DMS153 (cell line): ENCODE results near the gene OTOGL.
"Not testable (repeated sequence)": the region's sequence is repeated elsewhere in the genome, so short reads cannot be mapped to it uniquely, and the experiment has no call there.

ENCODE experiments used
- DNase-seq: peaks from one replicate; lab custom pipeline; 2025; lab: John Stamatoyannopoulos, UW

Gene OTOGL

GRCh38 chr12:80188576-80188975 is 89.2 kb downstream of the OTOGL start:
- DNase-seq: no peak

DNA sequence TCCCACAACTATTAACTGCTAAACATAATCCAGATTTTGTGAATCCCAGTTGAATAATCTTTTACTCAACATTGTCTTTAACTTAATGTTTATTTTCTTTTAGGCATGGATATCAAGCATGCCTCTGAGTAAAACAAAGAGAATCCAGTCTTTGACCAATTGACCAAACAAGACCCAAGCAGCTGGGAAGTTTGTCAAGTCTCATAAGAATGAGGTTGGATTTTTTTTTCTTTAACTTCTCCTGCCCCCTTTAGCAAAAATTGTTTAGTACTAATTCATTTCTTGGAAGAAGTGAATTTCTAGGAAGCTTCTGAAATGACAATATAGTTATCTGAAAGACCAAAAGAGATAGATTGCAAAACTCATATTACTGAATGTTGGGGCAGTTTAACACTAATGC is 89.9 kb downstream of the OTOGL start:
- no peak for DNase-seq

- DNase-seq: no peak
Measured at GRCh38 chr12:80190001-80190400, 90.7 kb downstream of the OTOGL start.

DNA sequence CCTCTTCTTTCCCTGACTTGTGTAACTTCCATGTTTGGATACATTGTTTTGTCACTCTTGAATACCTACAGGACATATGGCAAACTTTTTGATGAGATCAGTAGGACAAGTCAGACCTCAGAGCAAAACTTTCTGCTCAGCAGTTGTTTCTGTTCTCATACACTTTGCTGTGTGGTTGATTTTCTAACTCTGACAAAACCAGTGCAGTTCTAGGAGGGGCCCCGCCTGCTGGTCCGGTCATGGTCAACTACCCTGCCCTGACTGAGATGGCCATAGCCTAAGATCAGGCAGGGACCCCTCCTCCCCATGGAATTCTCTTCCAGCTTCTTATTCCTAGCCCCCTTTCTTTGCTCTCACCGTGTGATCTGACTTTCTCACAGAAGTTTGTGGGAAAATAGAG is 92.8 kb downstream of the OTOGL start:
- no peak for DNase-seq

DNA sequence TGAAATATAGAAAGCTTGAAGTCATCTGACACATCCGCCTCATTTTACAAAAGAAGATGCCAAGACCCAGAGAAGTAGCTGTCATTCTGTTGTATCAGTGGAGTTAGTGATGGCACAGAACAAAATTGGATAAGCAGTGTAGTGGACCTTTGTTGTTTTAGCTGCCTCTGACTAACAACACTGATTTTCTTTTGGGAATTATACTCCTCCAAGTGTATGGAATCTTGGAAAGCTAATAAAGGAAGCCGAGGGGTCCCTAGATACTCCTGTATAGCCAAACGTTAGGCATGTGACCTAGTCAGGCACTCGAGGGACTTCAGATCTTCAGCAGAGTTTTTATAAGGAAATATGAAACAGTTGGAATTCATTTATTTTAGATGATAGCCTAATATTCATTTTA is 94.5 kb downstream of the OTOGL start:
- no peak for DNase-seq

- DNase-seq: no peak
Measured at GRCh38 chr12:80195074-80195726, 95.9 kb downstream of the OTOGL start.

- no peak for DNase-seq
Measured at GRCh38 chr12:80195737-80196136, 96.4 kb downstream of the OTOGL start.

DNA sequence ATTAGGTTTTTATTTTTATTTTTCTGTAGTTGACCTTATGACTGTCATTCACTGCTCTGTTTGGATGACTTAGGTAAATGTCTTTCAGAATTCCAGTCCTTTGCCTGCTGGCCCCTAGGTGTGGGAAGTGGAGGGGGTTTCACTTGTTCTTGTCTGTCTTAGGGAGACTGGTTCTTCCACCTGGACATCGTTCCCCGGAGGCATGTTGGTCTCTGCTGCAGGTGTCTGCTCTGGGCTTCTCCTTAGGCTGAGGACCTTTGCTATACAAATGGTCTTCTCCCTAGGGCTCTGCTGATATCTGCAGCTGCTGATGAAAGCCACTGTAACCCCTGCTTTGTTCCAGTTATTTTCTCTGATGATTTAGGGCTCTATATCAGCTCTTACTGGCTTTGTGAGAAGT is 97.1 kb downstream of the OTOGL start:
- no peak for DNase-seq

- DNase-seq: no peak
Measured at GRCh38 chr12:80198782-80199337, 99.5 kb downstream of the OTOGL start.

DNA sequence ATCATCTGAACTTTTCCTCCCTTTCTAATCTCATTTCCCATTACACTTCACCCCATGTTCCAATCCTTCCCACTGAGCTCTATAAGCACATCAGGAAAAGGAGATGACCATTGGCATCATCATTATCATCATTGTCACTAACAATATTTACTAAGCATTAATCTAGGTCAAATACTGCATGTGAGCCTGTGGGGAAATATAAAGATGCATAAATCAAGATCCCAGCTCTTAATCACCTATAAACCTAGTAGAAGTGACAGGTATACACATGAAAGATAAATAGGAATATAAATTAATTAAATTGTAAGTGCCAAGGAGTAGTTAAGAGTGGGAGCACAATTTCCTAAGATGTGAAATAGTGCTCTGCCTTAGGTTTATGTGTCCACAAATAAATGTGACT is 100.6 kb downstream of the OTOGL start:
- no peak for DNase-seq

DNA sequence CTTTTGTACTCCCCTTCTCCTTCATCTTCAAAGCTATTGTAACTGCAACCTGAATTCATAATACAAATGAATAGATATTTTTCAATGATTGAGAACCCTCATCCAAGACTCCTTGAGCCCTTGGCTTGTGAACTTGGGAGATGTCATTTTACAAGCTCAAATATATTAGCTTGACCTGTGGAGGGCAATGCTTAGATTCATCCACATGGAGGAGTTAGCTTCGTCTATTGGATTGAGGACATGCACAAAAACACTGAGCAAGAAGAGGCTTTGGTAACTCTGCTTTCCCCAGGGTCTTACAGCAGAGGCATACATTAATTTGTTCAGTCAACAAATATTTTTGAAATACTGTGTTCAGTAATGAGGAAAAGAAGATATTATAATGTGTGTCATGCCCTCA is 101.1 kb downstream of the OTOGL start:
- DNase-seq: no peak

- no peak for DNase-seq
Measured at GRCh38 chr12:80201908-80202307, 102.6 kb downstream of the OTOGL start.

GRCh38 chr12:80205960-80206359 is 106.6 kb downstream of the OTOGL start:
- DNase-seq: no peak

DNA sequence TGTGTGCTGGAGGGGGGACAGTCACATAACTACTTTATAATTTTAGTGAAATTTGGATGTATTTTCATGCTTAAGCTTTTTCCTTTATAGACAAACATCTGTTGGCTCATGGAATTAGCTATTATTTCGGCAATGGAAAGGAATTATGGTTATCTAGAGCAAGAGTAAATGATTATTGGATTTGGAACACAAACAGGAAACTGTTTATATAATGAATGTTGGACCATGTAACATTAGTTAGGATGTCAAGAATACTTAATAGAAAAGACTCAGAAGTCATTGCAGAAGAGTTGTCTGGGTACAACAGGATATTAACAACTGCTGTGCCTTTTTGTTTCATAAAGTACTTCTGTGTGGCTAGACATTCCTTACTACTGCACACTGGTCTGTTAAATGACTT is 108.7 kb downstream of the OTOGL start:
- no peak for DNase-seq

DNA sequence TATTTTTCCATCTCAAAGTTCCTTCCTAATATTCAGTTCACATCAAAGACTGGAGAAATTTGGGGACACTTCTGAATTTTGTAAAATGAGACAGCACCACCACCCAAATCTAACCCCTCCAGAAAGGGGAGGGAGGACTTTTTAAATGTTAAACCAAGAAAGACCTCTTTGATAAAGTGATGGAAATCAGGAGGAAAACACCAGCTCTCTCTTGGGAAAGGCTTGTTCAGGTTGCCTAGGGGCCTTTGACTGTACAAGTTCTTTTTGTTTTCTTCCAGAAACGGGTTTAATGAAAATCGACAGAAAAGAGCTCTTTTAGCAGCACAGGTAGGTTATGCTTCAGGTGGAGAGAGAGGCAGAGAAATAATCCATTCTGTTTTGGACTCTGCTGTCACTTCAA is 112.3 kb downstream of the OTOGL start:
- no peak for DNase-seq

DNA sequence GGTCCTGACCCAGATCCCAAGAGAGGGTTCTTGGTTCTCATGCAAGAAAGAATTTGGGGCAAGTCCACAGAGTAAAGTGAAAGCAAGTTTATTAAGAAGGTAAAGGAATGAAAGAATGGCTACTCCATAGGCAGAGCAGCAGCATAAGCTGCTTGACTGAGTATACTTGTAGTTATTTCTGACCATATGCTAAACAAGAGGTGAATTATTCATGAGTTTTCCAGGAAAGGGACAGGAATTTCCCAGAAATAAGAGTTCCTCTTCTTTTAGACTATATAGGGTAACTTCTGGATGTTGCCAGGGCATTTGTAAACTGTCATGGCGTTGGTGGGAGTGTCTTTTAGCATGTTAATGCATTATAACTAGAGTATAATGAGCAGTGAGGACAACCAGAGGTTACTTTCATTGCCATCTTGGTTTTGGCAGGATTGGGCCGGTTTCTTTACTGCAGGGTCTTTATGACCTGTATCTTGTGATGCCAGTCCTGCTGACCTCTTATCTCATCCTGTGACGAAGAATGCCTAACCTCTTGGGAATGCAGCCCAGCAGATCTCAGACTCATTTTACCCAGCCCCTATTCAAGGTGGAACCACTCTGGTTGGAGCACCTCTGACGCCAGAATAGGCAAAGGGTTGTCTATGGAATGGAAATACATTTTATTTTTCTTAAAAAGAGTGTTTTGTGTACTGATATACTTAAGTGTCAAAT is 113.8 kb downstream of the OTOGL start:
- DNase-seq: no peak

- no peak for DNase-seq
Measured at GRCh38 chr12:80213871-80214270, 114.5 kb downstream of the OTOGL start.

DNA sequence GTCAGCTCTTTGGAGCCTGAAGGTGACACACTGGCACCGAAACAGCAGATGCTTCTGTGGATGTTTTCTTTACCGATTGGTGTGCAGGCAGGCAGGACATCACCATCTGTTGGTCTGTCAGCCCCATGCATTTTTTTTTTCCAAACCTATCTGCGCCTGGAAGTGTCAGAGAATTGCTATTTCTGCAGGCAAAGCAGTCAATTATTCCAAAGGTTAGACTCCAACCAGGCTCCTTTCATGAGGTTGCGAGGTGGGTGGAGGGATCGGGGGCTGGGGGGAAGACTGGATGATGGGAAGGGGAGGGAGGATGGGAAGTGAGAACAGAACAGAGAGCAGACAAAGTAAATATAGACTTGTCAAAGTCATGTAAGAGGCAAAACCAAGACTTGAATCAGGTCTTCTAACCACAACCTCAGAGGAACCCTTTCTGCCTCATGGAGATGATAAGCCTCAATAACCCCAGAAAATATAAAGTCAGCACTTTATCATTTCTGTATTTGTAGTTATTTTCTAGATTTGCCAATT is 117.7 kb downstream of the OTOGL start:
- DNase-seq: no peak

DNA sequence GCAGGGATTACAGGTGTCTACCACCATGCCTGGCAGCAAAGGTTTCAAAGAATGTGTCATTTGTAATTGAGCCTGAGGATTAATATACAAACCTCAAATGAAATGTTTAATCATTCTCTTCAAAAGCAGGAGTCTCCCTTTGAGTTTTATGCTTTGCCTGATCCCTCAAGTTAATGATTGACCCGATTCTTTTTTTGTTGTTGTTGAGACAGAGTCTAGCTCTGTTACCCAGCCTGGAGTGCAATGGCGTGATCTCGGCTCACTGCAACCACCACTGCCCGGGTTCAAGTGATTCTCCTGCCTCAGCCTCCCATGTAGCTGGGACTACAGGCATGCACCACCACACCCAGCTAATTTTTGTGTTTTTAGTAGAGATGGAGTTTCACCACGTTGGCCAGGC is 119.6 kb downstream of the OTOGL start:
- not testable (repeated sequence) for DNase-seq

DNA sequence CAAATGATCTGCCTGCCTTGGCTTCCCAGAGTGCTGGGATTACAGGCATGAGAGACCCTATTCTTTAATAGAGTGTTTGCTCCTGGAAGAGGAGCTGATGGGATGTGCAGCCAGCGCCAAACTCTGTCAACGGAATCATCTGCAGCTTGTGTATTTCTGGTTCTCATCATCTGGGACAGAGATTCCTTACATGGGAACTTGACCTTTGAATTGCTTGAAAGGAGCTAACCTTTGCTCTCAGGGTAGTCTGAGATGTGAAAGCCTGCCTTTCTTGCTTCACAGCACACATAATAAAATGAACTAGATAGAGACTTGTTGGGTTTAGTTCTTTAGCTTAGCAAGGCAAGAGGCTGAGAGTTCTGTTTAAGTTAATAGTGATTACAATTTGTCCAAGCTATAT is 120.0 kb downstream of the OTOGL start:
- no peak for DNase-seq

- no peak for DNase-seq
Measured at GRCh38 chr12:80222261-80222660, 122.9 kb downstream of the OTOGL start.

GRCh38 chr12:80226576-80226975 is 127.2 kb downstream of the OTOGL start:
- no peak for DNase-seq

- not testable (repeated sequence) for DNase-seq
Measured at GRCh38 chr12:80227904-80228303, 128.6 kb downstream of the OTOGL start.
